Endothelial cell of umbilical vein (primary cell): ENCODE data around the gene ANKRD62. TPM values are rescaled to one million over a fixed set of nuclear protein-coding genes. Genes with fewer than 3 reads are reported as not detected.

Experiments used
- BruUV-seq: library from RNA; stranded (reverse); fragments of 400-500 nt; replicated peaks from 2 replicates; lab custom pipeline; 2021; lab: Mats Ljungman, UMichigan
- CTCF ChIA-PET: fragments of 300-600, 350-600 bp; sonication (Branson Sonifier 250); formaldehyde crosslinking; loops from one replicate; lab custom pipeline; 2021; ENCODE audit warnings: antibody characterized with exemption, inconsistent platforms; lab: Charles Lee
- POLR2A ChIA-PET: fragments of 300-600, 350-600 bp; sonication (Branson Sonifier 250); formaldehyde crosslinking; loops from one replicate; lab custom pipeline; 2021; ENCODE audit warnings: antibody characterized with exemption, inconsistent platforms; lab: Charles Lee
- DNase-seq: peaks from one replicate; pipeline ENCODE4 v3.0.0-alpha.2; 2011; ENCODE audit warnings: low read depth, low spot score
- FAIRE-seq: peaks from 2 replicates; lab custom pipeline; 2011; peaks lifted over from hg19 to GRCh38; lab: Jason Lieb, UNC
- H2AFZ ChIP-seq: 2 replicates; pipeline ENCODE4 v1.6.0; 2012; ENCODE audit warnings: low read depth, low read length, control low read depth, inconsistent platforms
- H3K27ac ChIP-seq: 2 replicates; pipeline ENCODE4 v1.5.1; 2011; ENCODE audit warnings: low read depth, mild to moderate bottlenecking, control low read depth, low read length, moderate library complexity; ENCODE audit not compliant: insufficient read depth
- H3K27me3 ChIP-seq, 2 experiments: 2 replicates each; pipeline versions ENCODE4 v1.6.0 to v1.6.1; 2011; ENCODE audit warnings: low read length in 2 of 2, mixed read lengths in 1 of 2; ENCODE audit not compliant: control insufficient read depth in 2 of 2, insufficient read depth in 2 of 2
- H3K36me3 ChIP-seq, 2 experiments: 2 replicates in 1 of 2; 3 replicates in 1 of 2; pipeline ENCODE4 v1.5.1; 2011; ENCODE audit warnings: low read length in 2 of 2, mild to moderate bottlenecking in 1 of 2, moderate library complexity in 1 of 2; ENCODE audit not compliant: control insufficient read depth in 2 of 2, insufficient read depth in 2 of 2; ENCODE audit errors: extremely low read depth in 1 of 2
- H3K4me1 ChIP-seq: 3 replicates; pipeline ENCODE4 v1.5.1; 2011; ENCODE audit warnings: mild to moderate bottlenecking, low read length; ENCODE audit not compliant: control insufficient read depth, insufficient read depth; ENCODE audit errors: extremely low read depth
- H3K4me2 ChIP-seq: 2 replicates; pipeline ENCODE4 v1.6.1; 2011; ENCODE audit warnings: low read length, control low read depth, mixed read lengths; ENCODE audit not compliant: insufficient read depth
- H3K4me3 ChIP-seq, 3 experiments: fragments of 200-600 bp in 1 of 3; sonication (generic), shearing (Covaris generic) in 1 of 3; replicated peaks in 1 of 3; 2 replicates each; pipeline ENCODE4 v1.5.1; 2011 to 2016; ENCODE audit warnings: control low read depth in 3 of 3, low read length in 3 of 3, mild to moderate bottlenecking in 2 of 3, inconsistent platforms in 1 of 3, low read depth in 1 of 3, moderate library complexity in 1 of 3; ENCODE audit not compliant: insufficient read depth in 1 of 3
- H3K79me2 ChIP-seq: 2 replicates; pipeline ENCODE4 v1.6.0; 2012; ENCODE audit warnings: low read length, inconsistent platforms; ENCODE audit not compliant: control insufficient read depth, insufficient read depth
- H3K9ac ChIP-seq: replicated peaks from 2 replicates; pipeline ENCODE3; 2011; ENCODE audit warnings: low read length, control low read depth; ENCODE audit not compliant: insufficient read depth; ENCODE audit errors: extremely low read depth
- H3K9me1 ChIP-seq: replicated peaks from 3 replicates; pipeline ENCODE4 v1.6.0; 2011; ENCODE audit warnings: mild to moderate bottlenecking, low read length; ENCODE audit not compliant: control insufficient read depth, insufficient read depth; ENCODE audit errors: extremely low read depth
- H3K9me3 ChIP-seq: replicated peaks from 2 replicates; pipeline ENCODE4 v1.5.1; 2012; ENCODE audit warnings: low read length, inconsistent platforms; ENCODE audit not compliant: control insufficient read depth, insufficient read depth
- H4K20me1 ChIP-seq: replicated peaks from 2 replicates; pipeline ENCODE3; 2011; ENCODE audit warnings: mild to moderate bottlenecking, low read length; ENCODE audit not compliant: control insufficient read depth, insufficient read depth; ENCODE audit errors: extremely low read depth
- EZH2 ChIP-seq: IDR thresholded peaks from 2 replicates; pipeline ENCODE4 v1.6.1; 2012; ENCODE audit warnings: borderline replicate concordance, low read depth, mild to moderate bottlenecking, moderate library complexity, low read length, inconsistent platforms; ENCODE audit not compliant: severe bottlenecking
- FOS ChIP-seq: IDR thresholded peaks from 2 replicates; pipeline ENCODE4 v1.6.1; 2011; ENCODE audit warnings: mild to moderate bottlenecking, low read length, moderate library complexity, borderline replicate concordance; ENCODE audit not compliant: insufficient read depth
- GATA2 ChIP-seq: IDR thresholded peaks from 2 replicates; pipeline ENCODE4 v1.7.0; 2011; ENCODE audit warnings: low read depth, mild to moderate bottlenecking, moderate library complexity, mixed read lengths, low read length; ENCODE audit not compliant: insufficient read length, insufficient read depth
- JUN ChIP-seq: IDR thresholded peaks from 2 replicates; pipeline ENCODE4 v1.6.1; 2011; ENCODE audit warnings: borderline replicate concordance, low read depth; ENCODE audit not compliant: insufficient read length, insufficient read depth
- MYC ChIP-seq: IDR thresholded peaks from one replicate; pipeline ENCODE4 v1.6.1; 2011; ENCODE audit warnings: mild to moderate bottlenecking, low read depth, low read length
- POLR2A ChIP-seq: IDR thresholded peaks from 2 replicates; pipeline ENCODE4 v1.6.1; 2012; ENCODE audit warnings: low read depth, mild to moderate bottlenecking, control low read depth, low read length
- POLR2AphosphoS5 ChIP-seq: IDR thresholded peaks from 2 replicates; pipeline ENCODE4 v1.6.1; 2012; ENCODE audit warnings: low read depth, mild to moderate bottlenecking, control low read depth, low read length, moderate library complexity; ENCODE audit not compliant: insufficient read depth
- dilution Hi-C: fragments of 300-500 bp; cut with MboI; formaldehyde crosslinking; loops from one replicate; pipeline ENCODE4 v1.15.0; 2019; ENCODE audit warnings: low sequenced_read_pairs; ENCODE audit not compliant: extremely low pct_ligation_motif_present
- intact Hi-C: fragments of 100-400 bp; cut with micrococcal nuclease; formaldehyde crosslinking; loops from one replicate; pipeline ENCODE4 v1.10.0; 2022
- polyA plus RNA-seq, 4 experiments: library from polyadenylated mRNA; depleted of rRNA in 3 of 4; stranded (reverse) in 3 of 4; unstranded in 1 of 4; fragments of >200 nt; gene quantifications; 2 replicates each; pipeline versions ENCODE4 v1.2.1 to v1.2.3, GENCODE V29; 2011 to 2012; ENCODE audit warnings: missing spikeins in 1 of 4
- total RNA-seq: library from RNA; stranded (reverse); gene quantifications from 2 replicates; pipeline ENCODE4 v1.2.3, GENCODE V29; 2021
- TF ChIP-seq, protein P1 (sequence below): IDR thresholded peaks from 2 replicates; pipeline ENCODE4 v1.6.1; 2011; ENCODE audit not compliant: insufficient read depth, insufficient read length
- TF ChIP-seq, protein P2 (sequence below), 2 donors: IDR thresholded peaks; 1 replicate in 1 of 2; 2 replicates in 1 of 2; pipeline ENCODE4 v1.5.1; 2011; ENCODE audit warnings: low read length in 2 of 2, mild to moderate bottlenecking in 2 of 2, moderate library complexity in 2 of 2, control low read depth in 1 of 2, inconsistent platforms in 1 of 2, low read depth in 1 of 2; ENCODE audit not compliant: insufficient read depth in 1 of 2; ENCODE audit errors: extremely low read depth in 1 of 2

ANKRD62 gene
- total and polyA plus RNA-seq, 2 donors (not counting 3 experiments of a cell fraction or from before 2014, with no cell fraction given): not detected

DNA sequence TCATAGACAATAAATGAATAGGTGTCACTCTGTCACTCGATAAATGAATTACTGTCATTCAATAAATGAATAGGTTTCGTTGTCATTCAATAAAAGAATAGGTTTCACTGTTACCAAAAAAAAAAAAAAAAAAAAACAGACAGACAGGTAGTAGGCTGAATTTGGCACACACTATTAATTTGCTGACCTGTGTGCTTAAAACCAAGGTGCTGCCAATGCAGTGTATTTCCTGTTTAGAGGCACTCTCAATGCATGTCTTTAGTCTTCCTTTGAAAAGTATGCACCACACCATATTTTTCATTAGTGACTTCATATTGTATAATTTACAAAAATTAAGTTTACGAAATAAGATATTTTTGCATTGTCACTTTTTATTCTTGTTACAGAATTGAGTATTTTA lies 16.2 kb downstream of the ANKRD62 start:
- Histone ChIP-seq H3K9me3 (no peaks in the 10 kb centered on the region), H3K79me2 (no peaks in the 10 kb centered on the region), H2AFZ (no peak overlapping the region), H3K9me1 (no peaks in the 10 kb centered on the region), H3K27me3 (peaks cover 8 to 13% of the 10 kb centered on the region in 2 experiments), H3K27ac (no peak overlapping the region), H3K4me2 (no peak overlapping the region), H3K4me1 (no peaks in the 10 kb centered on the region), H3K36me3 (no peaks in the 10 kb centered on the region), H3K9ac (no peak overlapping the region), H4K20me1 (no peaks in the 10 kb centered on the region), H3K4me3 (no peak overlapping the region)
- DNase-seq (no peak), FAIRE-seq (no peak)
- POLR2A ChIA-PET: no interaction called here
- intact Hi-C loops (no loop called here), dilution Hi-C loops (no loop called here)
- TF ChIP-seq, protein P1, sequence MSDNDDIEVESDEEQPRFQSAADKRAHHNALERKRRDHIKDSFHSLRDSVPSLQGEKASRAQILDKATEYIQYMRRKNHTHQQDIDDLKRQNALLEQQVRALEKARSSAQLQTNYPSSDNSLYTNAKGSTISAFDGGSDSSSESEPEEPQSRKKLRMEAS: no peak
- TF ChIP-seq EZH2 (no peak), GATA2 (no peak), POLR2AphosphoS5 (no peak), JUN (no peak), FOS (no peak), POLR2A (no peak), MYC (no peak)
- TF ChIP-seq, protein P2, sequence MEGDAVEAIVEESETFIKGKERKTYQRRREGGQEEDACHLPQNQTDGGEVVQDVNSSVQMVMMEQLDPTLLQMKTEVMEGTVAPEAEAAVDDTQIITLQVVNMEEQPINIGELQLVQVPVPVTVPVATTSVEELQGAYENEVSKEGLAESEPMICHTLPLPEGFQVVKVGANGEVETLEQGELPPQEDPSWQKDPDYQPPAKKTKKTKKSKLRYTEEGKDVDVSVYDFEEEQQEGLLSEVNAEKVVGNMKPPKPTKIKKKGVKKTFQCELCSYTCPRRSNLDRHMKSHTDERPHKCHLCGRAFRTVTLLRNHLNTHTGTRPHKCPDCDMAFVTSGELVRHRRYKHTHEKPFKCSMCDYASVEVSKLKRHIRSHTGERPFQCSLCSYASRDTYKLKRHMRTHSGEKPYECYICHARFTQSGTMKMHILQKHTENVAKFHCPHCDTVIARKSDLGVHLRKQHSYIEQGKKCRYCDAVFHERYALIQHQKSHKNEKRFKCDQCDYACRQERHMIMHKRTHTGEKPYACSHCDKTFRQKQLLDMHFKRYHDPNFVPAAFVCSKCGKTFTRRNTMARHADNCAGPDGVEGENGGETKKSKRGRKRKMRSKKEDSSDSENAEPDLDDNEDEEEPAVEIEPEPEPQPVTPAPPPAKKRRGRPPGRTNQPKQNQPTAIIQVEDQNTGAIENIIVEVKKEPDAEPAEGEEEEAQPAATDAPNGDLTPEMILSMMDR (IDR thresholded peaks at IDR 0.05; ENCODE audit: extremely low read depth in 1 of 2, insufficient read depth in 1 of 2, low read depth in 1 of 2, low read length in 2 of 2): no peak
- no TSS peak for BruUV-seq
- CTCF ChIA-PET: no interaction called here
